WTC11 (cell line): ENCODE results near the gene ISG20.

ENCODE experiments used
- ATF2 ChIP-seq: sonication (generic); formaldehyde crosslinking; IDR thresholded peaks from 2 replicates; pipeline ENCODE4 v1.8.1; 2022; ENCODE audit warnings: low read depth, missing genetic modification reagents, borderline replicate concordance
- CTCF ChIP-seq: fragments of 200-600 bp; IDR thresholded peaks from 2 replicates; pipeline ENCODE4 v1.8.0; 2022; ENCODE audit warnings: antibody characterized with exemption
- FOXJ3 ChIP-seq: sonication (generic); formaldehyde crosslinking; IDR thresholded peaks from 2 replicates; pipeline ENCODE4 v1.9.0; 2021; ENCODE audit warnings: missing genetic modification reagents, mild to moderate bottlenecking, borderline replicate concordance
- GABPB1 ChIP-seq: sonication (generic); formaldehyde crosslinking; IDR thresholded peaks from 2 replicates; pipeline ENCODE4 v1.8.1; 2023; ENCODE audit warnings: mild to moderate bottlenecking, missing genetic modification reagents
- JUN ChIP-seq: sonication (generic); formaldehyde crosslinking; IDR thresholded peaks from 2 replicates; pipeline ENCODE4 v1.8.0; 2023; ENCODE audit warnings: mild to moderate bottlenecking, missing genetic modification reagents
- PRRX2 ChIP-seq: fragments of 250-450 bp; sonication (Bioruptor Pico); IDR thresholded peaks from 2 replicates; pipeline ENCODE4 v1.8.0; 2021; ENCODE audit warnings: mild to moderate bottlenecking
- TF ChIP-seq, protein P1 (sequence below): sonication (generic); formaldehyde crosslinking; IDR thresholded peaks from 2 replicates; pipeline ENCODE4 v1.8.1; 2022; ENCODE audit warnings: mild to moderate bottlenecking, moderate library complexity, missing genetic modification reagents
- TF ChIP-seq, protein P2 (sequence below): sonication (generic); formaldehyde crosslinking; IDR thresholded peaks from 2 replicates; pipeline ENCODE4 v1.8.1; 2023; ENCODE audit warnings: mild to moderate bottlenecking, missing genetic modification reagents, borderline replicate concordance

DNA sequence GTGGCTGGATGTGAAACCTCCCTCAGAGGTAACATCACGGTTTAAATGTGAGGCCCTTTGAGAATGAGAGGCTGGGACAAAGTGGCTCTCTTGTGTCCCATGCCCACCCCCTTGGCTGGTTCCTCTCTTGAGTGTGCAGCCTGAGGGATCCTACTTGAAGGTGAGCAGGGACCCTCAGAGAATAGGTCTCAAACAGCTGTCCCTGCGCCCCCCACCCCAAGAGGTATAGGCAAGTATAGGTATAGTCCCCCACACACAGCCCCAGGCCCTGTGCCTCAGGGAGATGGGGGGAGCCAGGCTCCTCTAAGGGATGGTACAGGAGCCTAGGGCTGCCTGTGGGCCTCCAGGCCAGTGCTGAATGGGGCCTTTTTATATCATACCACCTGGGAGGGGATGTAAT, 61.9 kb downstream of the ISG20 start:
- TF ChIP-seq CTCF, result no peak
- TF ChIP-seq, protein P1, sequence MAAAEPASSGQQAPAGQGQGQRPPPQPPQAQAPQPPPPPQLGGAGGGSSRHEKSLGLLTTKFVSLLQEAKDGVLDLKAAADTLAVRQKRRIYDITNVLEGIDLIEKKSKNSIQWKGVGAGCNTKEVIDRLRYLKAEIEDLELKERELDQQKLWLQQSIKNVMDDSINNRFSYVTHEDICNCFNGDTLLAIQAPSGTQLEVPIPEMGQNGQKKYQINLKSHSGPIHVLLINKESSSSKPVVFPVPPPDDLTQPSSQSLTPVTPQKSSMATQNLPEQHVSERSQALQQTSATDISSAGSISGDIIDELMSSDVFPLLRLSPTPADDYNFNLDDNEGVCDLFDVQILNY, result no peak
- no peak for TF ChIP-seq ATF2 (CRISPR knock-in tag)
- TF ChIP-seq GABPB1 (CRISPR knock-in tag), result no peak
- TF ChIP-seq, protein P2, sequence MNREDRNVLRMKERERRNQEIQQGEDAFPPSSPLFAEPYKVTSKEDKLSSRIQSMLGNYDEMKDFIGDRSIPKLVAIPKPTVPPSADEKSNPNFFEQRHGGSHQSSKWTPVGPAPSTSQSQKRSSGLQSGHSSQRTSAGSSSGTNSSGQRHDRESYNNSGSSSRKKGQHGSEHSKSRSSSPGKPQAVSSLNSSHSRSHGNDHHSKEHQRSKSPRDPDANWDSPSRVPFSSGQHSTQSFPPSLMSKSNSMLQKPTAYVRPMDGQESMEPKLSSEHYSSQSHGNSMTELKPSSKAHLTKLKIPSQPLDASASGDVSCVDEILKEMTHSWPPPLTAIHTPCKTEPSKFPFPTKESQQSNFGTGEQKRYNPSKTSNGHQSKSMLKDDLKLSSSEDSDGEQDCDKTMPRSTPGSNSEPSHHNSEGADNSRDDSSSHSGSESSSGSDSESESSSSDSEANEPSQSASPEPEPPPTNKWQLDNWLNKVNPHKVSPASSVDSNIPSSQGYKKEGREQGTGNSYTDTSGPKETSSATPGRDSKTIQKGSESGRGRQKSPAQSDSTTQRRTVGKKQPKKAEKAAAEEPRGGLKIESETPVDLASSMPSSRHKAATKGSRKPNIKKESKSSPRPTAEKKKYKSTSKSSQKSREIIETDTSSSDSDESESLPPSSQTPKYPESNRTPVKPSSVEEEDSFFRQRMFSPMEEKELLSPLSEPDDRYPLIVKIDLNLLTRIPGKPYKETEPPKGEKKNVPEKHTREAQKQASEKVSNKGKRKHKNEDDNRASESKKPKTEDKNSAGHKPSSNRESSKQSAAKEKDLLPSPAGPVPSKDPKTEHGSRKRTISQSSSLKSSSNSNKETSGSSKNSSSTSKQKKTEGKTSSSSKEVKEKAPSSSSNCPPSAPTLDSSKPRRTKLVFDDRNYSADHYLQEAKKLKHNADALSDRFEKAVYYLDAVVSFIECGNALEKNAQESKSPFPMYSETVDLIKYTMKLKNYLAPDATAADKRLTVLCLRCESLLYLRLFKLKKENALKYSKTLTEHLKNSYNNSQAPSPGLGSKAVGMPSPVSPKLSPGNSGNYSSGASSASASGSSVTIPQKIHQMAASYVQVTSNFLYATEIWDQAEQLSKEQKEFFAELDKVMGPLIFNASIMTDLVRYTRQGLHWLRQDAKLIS (CRISPR knock-in tag), result no peak
- no peak for TF ChIP-seq JUN (CRISPR knock-in tag)
- TF ChIP-seq PRRX2 (CRISPR knock-in tag), result no peak
- no peak for TF ChIP-seq FOXJ3 (CRISPR knock-in tag)
